A549 treated with AZD9567 at 1 μM for 4 hours (cell line): ENCODE measurements around the gene SLC4A2. TPM values are rescaled to one million over a fixed set of nuclear protein-coding genes. Genes with fewer than 3 reads are reported as not detected.

Experiments used
- total RNA-seq: library from RNA; stranded (reverse); fragments of 200-300 nt; extraction: Qiagen RNA extraction; gene quantifications from 5 replicates; pipeline ENCODE4 v1.2.3, GENCODE V29; 2022; ENCODE audit not compliant: insufficient read depth

SLC4A2 gene, protein sequence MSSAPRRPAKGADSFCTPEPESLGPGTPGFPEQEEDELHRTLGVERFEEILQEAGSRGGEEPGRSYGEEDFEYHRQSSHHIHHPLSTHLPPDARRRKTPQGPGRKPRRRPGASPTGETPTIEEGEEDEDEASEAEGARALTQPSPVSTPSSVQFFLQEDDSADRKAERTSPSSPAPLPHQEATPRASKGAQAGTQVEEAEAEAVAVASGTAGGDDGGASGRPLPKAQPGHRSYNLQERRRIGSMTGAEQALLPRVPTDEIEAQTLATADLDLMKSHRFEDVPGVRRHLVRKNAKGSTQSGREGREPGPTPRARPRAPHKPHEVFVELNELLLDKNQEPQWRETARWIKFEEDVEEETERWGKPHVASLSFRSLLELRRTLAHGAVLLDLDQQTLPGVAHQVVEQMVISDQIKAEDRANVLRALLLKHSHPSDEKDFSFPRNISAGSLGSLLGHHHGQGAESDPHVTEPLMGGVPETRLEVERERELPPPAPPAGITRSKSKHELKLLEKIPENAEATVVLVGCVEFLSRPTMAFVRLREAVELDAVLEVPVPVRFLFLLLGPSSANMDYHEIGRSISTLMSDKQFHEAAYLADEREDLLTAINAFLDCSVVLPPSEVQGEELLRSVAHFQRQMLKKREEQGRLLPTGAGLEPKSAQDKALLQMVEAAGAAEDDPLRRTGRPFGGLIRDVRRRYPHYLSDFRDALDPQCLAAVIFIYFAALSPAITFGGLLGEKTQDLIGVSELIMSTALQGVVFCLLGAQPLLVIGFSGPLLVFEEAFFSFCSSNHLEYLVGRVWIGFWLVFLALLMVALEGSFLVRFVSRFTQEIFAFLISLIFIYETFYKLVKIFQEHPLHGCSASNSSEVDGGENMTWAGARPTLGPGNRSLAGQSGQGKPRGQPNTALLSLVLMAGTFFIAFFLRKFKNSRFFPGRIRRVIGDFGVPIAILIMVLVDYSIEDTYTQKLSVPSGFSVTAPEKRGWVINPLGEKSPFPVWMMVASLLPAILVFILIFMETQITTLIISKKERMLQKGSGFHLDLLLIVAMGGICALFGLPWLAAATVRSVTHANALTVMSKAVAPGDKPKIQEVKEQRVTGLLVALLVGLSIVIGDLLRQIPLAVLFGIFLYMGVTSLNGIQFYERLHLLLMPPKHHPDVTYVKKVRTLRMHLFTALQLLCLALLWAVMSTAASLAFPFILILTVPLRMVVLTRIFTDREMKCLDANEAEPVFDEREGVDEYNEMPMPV
- 149 to 274 TPM (median 247 TPM) in 5 replicates for total RNA-seq

DNA sequence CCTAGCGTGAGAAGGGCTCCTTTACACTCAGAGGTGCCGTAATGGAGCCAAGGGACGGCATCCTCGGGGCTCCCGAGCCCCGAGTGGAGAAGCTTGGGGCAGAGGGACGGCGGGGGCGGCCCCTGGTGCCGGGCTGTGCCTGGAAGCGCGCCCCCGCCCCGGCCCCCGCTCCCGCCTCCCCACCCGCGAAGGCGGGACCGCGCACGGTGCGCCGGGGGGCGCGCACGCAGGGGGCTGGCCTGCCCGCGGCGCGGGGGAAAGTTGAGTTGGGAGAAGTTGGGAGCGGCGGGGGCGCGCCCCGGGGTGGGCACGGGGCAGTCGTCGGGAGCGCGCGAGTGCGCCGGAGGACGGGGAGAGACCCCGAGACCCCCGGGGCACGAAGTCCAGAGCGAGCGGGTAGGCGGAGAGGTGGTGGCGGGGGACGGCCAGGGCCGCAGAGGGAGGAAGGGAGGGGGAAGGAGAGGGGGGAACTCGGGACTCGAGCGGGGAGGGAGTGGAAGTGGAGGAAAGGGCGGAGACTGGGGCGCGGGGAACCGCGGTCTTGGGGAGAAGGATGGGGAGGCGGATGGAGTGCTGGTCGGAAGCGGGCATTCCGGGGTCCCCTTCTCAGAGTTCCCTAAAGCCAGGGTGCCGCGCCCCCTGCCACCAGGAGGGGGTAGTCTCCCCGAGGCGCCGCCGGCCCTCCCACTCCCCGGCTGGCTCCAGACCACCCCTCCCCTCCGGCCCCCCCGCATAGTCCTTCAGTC, at the start of gene SLC4A2:
SLC4A2 (plus strand) TSS at position 223 of the 746 bp plus-strand sequence. CDS start 2,399 bp downstream, outside the sequence.

GRCh38 chr7:151024435-151025056, 34.8 kb upstream of the SLC4A2 start, which contains the start of gene ATG9B:
Gene ATG9B, minus strand, starts transcription at chr7:151024494. Its CDS starts 71 bp downstream, at chr7:151024423.

GRCh38 chr7:151028131-151028947, 31.1 kb upstream of the SLC4A2 start, which contains the start of gene ABCB8:
Gene ABCB8, plus strand, starts transcription at chr7:151028450. Its CDS starts 66 bp downstream, at chr7:151028516.

GRCh38 chr7:151047976-151048815, 11.2 kb upstream of the SLC4A2 start, which contains the start of gene ASIC3:
Gene ASIC3, plus strand, starts transcription at chr7:151048531. Its CDS starts 355 bp downstream, at chr7:151048886.

GRCh38 chr7:151057506-151057988, 1.8 kb upstream of the SLC4A2 start, which contains the start of gene CDK5:
Gene CDK5, minus strand, starts transcription at chr7:151057897. Its CDS starts 49 bp downstream, at chr7:151057848.

DNA sequence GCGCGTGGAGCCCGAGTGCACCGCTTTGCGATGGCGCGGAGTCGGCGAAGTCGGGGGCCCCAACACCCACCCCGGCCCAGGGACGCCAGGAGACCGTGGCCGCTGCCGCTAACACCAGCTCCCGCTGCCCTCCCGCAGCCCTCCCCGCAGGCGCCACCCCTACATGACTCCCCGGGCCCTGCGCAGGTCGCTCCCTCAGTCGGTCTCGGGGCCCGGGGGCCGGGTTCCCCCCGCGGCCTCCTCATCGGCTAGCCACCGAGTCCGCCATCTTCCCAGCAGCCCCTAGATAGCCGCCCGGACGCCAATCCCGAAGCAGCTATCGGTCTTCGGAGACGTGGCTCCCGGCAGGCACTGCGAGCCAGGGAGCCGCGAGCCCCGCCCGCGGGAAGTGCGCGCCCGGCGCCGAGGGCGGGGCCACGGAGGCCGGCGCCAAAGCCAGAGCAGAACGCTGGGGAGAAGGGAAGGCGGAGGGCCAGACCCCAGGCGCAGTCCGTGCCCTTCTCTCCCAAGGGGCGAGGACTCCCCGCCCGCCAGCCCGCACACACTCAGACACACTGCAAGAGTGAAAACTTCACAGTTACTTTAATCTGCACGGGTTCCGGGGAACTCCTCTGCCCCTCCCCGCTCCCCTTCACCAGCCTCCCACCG, 21.3 kb downstream of the SLC4A2 start, which contains the start of gene FASTK:
FASTK (minus strand) TSS at position 288 of the 648 bp plus-strand sequence; CDS start at position 245, 43 bp downstream.

DNA sequence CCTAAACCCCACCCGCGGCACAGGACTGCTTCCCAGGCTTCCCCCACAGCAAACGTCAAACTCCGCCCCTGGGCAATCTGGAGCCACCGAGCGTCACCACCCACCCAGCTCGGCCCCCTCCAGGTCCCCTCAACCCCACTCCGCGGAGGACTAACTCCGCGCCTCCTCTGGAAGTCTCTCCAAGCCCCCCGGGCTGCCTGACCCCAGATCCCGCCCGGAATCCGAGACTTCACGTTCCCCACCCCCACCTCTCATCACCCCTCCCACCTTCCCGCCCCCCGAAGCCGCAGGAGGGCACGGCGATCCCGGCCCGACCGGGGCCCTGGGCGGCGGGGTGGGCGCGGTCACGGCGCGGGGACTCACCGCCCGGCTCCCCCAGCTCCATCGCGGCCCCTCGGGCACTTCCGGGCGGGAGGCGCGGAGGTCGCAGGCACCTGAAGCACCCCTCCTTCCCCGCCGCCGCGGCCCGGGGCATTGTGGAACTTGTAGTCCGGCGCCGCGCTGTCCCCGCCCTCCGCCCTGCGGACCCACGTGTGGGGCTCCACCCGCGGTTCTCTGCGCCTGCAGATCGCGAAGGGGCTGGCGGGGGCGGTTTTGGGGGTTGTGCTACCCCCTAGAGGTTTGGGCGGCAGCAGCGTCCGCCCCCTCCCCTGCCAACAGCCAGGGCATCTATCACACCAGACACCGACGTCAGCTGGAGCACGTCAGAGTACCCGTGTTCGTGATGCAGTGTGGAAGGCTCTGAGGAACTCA, 23.9 kb downstream of the SLC4A2 start, which contains the start of gene TMUB1:
TMUB1 (minus strand) TSS at position 423 of the 753 bp plus-strand sequence. CDS start 930 bp downstream, outside the sequence.

DNA sequence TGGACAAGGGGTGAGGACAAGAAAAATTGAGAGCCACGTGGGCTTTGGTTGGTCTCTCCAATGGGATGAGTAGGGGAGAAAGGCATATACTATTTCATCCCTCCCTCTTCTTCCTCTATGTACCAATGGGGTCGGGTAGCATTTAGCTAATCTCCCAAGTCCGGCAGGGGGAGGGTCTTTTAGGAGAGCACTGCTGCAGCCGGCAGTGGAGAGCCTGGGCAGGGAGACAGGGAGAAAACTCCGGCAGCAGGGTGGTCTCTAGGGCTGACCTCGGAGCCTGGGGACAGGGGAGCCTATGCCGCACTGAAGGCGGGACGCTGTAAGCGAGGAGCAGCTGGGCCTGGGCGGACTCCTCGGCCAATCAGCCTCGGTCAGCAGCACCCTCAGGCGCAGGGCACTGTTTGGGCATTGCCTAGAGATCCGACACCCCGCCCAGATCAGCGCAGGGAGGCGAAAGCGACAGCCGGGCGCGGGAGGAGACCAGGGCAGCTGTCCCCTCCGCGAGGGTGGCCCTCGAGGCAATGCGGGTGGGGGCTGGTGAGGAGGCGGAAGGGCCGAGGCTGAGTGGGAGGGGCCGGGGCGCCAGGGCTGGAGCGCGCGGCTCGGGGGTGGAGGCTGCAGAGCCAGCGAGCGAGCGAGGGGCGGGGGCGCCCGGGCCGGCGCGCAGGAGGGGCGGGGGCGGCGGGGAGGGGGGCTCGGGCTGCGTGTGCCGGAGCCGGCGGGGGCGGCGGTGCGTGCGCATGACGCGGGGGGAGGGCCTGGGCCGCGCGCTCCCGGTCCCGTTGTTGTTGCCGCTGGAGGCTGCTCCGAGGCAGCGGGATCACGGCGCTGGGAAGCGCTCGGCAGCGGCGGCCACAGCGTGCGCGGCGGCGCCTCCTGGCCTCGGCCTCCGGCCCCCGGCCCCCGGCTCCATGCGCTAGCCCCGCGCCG, 26.6 kb downstream of the SLC4A2 start, which contains the start of gene AGAP3:
AGAP3 (plus strand) TSS at position 785 of the 930 bp plus-strand sequence. CDS start 267 bp downstream, outside the sequence.

Other genes with a start within 250 kb of the SLC4A2 start
- gene AOC1, start 207.1 kb upstream of the SLC4A2 start, total RNA-seq = 0.03 to 0.07 TPM in 2 of 5 replicates, not detected in the others
- gene KCNH2, start 81.3 kb upstream of the SLC4A2 start, total RNA-seq = 0.74 to 1.6 TPM (median 1.5 TPM) in 5 replicates
- gene NOS3, start 68.6 kb upstream of the SLC4A2 start, total RNA-seq = 0.15 to 0.42 TPM (median 0.24 TPM) in 4 of 5 replicates, not detected in the other
- gene ATG9B, start 35.1 kb upstream of the SLC4A2 start, total RNA-seq = 0.54 to 0.91 TPM (median 0.71 TPM) in 4 of 5 replicates, not detected in the other
- gene ABCB8, start 31.1 kb upstream of the SLC4A2 start, total RNA-seq = 40.4 to 52.5 TPM (median 50.5 TPM) in 5 replicates
- 7.7 to 12.8 TPM (median 10.8 TPM) in 5 replicates for gene ASIC3, start 11.1 kb upstream of the SLC4A2 start, total RNA-seq
- 29.7 to 38.6 TPM (median 30.6 TPM) in 5 replicates for gene CDK5, start 1.7 kb upstream of the SLC4A2 start, total RNA-seq
- 50.3 to 91.6 TPM (median 84.4 TPM) in 5 replicates for gene FASTK, start 21.2 kb downstream of the SLC4A2 start, total RNA-seq
- 29.4 to 54.1 TPM (median 48.7 TPM) in 5 replicates for gene TMUB1, start 23.9 kb downstream of the SLC4A2 start, total RNA-seq
- gene AGAP3, start 26.9 kb downstream of the SLC4A2 start, total RNA-seq = 41.3 to 67.4 TPM (median 64.9 TPM) in 5 replicates
- gene GBX1, start 108.1 kb downstream of the SLC4A2 start, total RNA-seq = 0.07 to 0.13 TPM (median 0.09 TPM) in 3 of 5 replicates, not detected in the others
- gene ASB10, start 127.7 kb downstream of the SLC4A2 start, total RNA-seq = not detected in 5 replicates
- not detected in 5 replicates for gene H2BK1, start 150.9 kb downstream of the SLC4A2 start, total RNA-seq
- 53.3 to 66.9 TPM (median 60.8 TPM) in 5 replicates for gene ABCF2, start 167.6 kb downstream of the SLC4A2 start, total RNA-seq
- 35.0 to 48.9 TPM (median 44.8 TPM) in 5 replicates for gene CHPF2, start 172.9 kb downstream of the SLC4A2 start, total RNA-seq
- gene SMARCD3, start 189.1 kb downstream of the SLC4A2 start, total RNA-seq = 4.3 to 8.8 TPM (median 8.1 TPM) in 5 replicates